Hepatocyte (in vitro differentiated cells): Measurements from ENCODE around the gene FBXL17. TPM values are rescaled to one million over a fixed set of nuclear protein-coding genes. Genes with fewer than 3 reads are reported as not detected.

Experiments used
- DNase-seq: peaks from one replicate; pipeline ENCODE4 v3.0.0-alpha.2; 2016; ENCODE audit warnings: low spot score
- H2AFZ ChIP-seq: fragments of 200-600 bp; sonication (generic); 2 replicates; pipeline ENCODE4 v1.6.0; 2016; ENCODE audit warnings: antibody characterized with exemption, mild to moderate bottlenecking
- H3K27ac ChIP-seq: fragments of 200-600 bp; sonication (generic); 2 replicates; pipeline ENCODE4 v1.5.1; 2016; ENCODE audit warnings: mild to moderate bottlenecking
- H3K27me3 ChIP-seq: fragments of 200-600 bp; sonication (generic); 2 replicates; pipeline ENCODE4 v1.6.1; 2016
- H3K36me3 ChIP-seq: fragments of 200-600 bp; sonication (generic); replicated peaks from 2 replicates; pipeline ENCODE4 v1.5.1; 2016; ENCODE audit warnings: low read depth; ENCODE audit not compliant: insufficient read depth
- H3K4me1 ChIP-seq: fragments of 200-600 bp; sonication (generic); 2 replicates; pipeline ENCODE4 v1.5.1; 2016; ENCODE audit warnings: mild to moderate bottlenecking, moderate library complexity; ENCODE audit not compliant: insufficient read depth
- H3K4me2 ChIP-seq: fragments of 200-600 bp; sonication (generic); 2 replicates; pipeline ENCODE4 v1.6.0; 2016
- H3K4me3 ChIP-seq: fragments of 200-600 bp; sonication (generic); 2 replicates; pipeline ENCODE4 v1.5.1; 2016; ENCODE audit warnings: mild to moderate bottlenecking
- H3K79me2 ChIP-seq: fragments of 200-600 bp; sonication (generic); 2 replicates; pipeline ENCODE4 v1.6.0; 2017; ENCODE audit warnings: mild to moderate bottlenecking
- H3K9me2 ChIP-seq: fragments of 200-600 bp; sonication (generic); replicated peaks from 2 replicates; pipeline ENCODE4 v1.6.0; 2017; ENCODE audit warnings: mild to moderate bottlenecking; ENCODE audit not compliant: insufficient read depth
- H3K9me3 ChIP-seq: fragments of 200-600 bp; sonication (generic); 2 replicates; pipeline ENCODE4 v1.5.1; 2016; ENCODE audit warnings: low read depth, mild to moderate bottlenecking
- H4K20me1 ChIP-seq: fragments of 200-600 bp; sonication (generic); 2 replicates; pipeline ENCODE4 v1.6.0; 2016; ENCODE audit warnings: mild to moderate bottlenecking; ENCODE audit not compliant: insufficient read depth, poor library complexity, severe bottlenecking
- EZH2 ChIP-seq: fragments of 200-600 bp; sonication (generic); IDR thresholded peaks from 2 replicates; pipeline ENCODE4 v1.6.1; 2016; ENCODE audit warnings: antibody characterized with exemption, mild to moderate bottlenecking, borderline replicate concordance
- EZH2phosphoT487 ChIP-seq: fragments of 200-600 bp; sonication (generic); IDR thresholded peaks from one replicate; pipeline ENCODE4 v1.6.1; 2018; ENCODE audit warnings: antibody characterized with exemption, mild to moderate bottlenecking, low read depth, moderate library complexity; ENCODE audit not compliant: unreplicated experiment, severe bottlenecking
- WGBS: methylation state at CpG from one replicate; pipeline ENCODE4 v1.1.6; 2016; ENCODE audit warnings: low lambda C conversion rate; ENCODE audit errors: missing lambda C conversion rate; 5-methylcytosine and 5-hydroxymethylcytosine counted together
- polyA plus RNA-seq: library from polyadenylated mRNA; unstranded; fragments of >200 nt; fragmentation: Nextera tagmentation; extraction: Ambion mirVana; gene quantifications from 2 replicates; pipeline ENCODE4 v1.2.1, GENCODE V29; 2016
- total RNA-seq: library from RNA; depleted of rRNA; stranded (reverse); fragments of >200 nt; gene quantifications from 2 replicates; pipeline ENCODE4 v1.2.3, GENCODE V29; 2014
- TF ChIP-seq, protein P1 (sequence below): fragments of 200-600 bp; sonication (generic); IDR thresholded peaks from 2 replicates; pipeline ENCODE4 v1.5.1; 2016; ENCODE audit warnings: antibody characterized with exemption, mild to moderate bottlenecking; ENCODE audit not compliant: poor library complexity

Gene FBXL17
- total and polyA plus RNA-seq, 2 experiments from 2014 or later, result 12.5 to 18.2 TPM

DNA sequence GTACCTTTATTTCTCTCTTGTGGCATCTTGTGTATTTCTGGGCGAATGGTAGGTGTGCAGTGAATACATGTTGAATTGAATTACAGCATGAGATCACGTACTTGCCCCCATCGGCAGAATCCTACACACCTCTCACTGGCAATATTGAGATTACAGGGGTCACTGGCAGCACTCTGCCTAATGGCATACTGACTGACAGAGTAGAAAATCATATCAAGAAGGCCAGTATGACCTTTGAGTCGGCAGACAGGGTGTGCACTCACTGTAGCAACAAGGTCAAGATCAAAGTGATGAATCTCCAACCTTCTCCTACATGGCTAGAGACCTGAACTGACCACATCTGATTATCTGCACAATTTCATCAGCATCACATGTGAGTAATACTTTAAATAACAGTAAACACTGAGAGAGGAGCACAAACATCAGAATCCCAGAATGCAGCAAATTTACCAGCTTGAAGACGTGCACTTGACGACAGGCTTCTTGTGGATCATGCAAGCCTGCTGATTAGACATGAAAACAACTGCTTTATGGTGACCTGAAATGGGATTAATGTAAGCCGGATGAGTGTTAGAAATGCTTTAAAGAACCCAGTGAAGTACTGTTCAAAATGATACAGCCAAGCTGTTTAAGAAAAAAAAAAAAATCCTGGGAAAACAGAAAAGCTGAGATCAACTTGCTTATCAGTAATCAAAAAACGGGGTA is 444.1 kb downstream of the FBXL17 start:
- no peak overlapping the region for H3K4me2 ChIP-seq
- H3K36me3 ChIP-seq, result no peaks in the 10 kb centered on the region
- DNase-seq, result peak; percentile 14
- H3K27me3 ChIP-seq, result no peaks in the 10 kb centered on the region
- no peaks in the 10 kb centered on the region for H4K20me1 ChIP-seq
- H2AFZ ChIP-seq, result no peak overlapping the region
- no peaks in the 10 kb centered on the region for H3K79me2 ChIP-seq
- H3K27ac ChIP-seq, result no peak overlapping the region
- no peak overlapping the region for H3K4me3 ChIP-seq
- TF ChIP-seq, protein P1, sequence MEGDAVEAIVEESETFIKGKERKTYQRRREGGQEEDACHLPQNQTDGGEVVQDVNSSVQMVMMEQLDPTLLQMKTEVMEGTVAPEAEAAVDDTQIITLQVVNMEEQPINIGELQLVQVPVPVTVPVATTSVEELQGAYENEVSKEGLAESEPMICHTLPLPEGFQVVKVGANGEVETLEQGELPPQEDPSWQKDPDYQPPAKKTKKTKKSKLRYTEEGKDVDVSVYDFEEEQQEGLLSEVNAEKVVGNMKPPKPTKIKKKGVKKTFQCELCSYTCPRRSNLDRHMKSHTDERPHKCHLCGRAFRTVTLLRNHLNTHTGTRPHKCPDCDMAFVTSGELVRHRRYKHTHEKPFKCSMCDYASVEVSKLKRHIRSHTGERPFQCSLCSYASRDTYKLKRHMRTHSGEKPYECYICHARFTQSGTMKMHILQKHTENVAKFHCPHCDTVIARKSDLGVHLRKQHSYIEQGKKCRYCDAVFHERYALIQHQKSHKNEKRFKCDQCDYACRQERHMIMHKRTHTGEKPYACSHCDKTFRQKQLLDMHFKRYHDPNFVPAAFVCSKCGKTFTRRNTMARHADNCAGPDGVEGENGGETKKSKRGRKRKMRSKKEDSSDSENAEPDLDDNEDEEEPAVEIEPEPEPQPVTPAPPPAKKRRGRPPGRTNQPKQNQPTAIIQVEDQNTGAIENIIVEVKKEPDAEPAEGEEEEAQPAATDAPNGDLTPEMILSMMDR, result no peak
- TF ChIP-seq EZH2, result no peak
- no peak for TF ChIP-seq EZH2phosphoT487
- no peaks in the 10 kb centered on the region for H3K9me2 ChIP-seq
- no peaks in the 10 kb centered on the region for H3K9me3 ChIP-seq
- H3K4me1 ChIP-seq, result peaks cover 9% of the 10 kb centered on the region
- 60% methylated on average over 8 of the region's 8 CpGs for WGBS

DNA sequence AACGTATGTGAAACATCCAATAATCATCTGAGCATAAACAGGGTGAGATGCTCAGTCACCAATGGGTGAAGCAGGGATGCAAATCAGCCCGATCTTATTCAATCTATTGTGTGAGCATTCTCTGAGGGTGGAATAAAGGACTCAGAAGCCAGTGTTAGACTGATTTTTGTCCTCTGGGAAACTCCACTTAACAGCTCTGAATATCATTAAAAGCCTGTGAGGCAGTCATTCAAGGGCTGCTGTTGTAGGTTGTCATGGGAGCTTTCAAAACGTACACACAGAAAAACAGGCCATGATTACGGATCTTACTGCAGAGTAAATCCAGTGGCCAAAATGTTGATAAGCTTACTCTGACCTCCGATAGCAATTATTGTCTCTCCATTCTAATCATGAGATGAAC is 444.7 kb downstream of the FBXL17 start:
- WGBS, result 59% methylated on average over 5 of the region's 5 CpGs
- no peak overlapping the region for H2AFZ ChIP-seq
- H3K4me1 ChIP-seq, result peaks cover 9% of the 10 kb centered on the region
- H3K36me3 ChIP-seq, result no peaks in the 10 kb centered on the region
- H3K9me2 ChIP-seq, result no peaks in the 10 kb centered on the region
- DNase-seq, result peak; percentile 8
- no peak for TF ChIP-seq EZH2phosphoT487
- no peak for TF ChIP-seq EZH2
- TF ChIP-seq, protein P1, result no peak
- H3K27ac ChIP-seq, result no peak overlapping the region
- H4K20me1 ChIP-seq, result no peaks in the 10 kb centered on the region
- H3K4me3 ChIP-seq, result no peak overlapping the region
- no peaks in the 10 kb centered on the region for H3K9me3 ChIP-seq
- H3K4me2 ChIP-seq, result no peak overlapping the region
- H3K79me2 ChIP-seq, result no peaks in the 10 kb centered on the region
- no peaks in the 10 kb centered on the region for H3K27me3 ChIP-seq

DNA sequence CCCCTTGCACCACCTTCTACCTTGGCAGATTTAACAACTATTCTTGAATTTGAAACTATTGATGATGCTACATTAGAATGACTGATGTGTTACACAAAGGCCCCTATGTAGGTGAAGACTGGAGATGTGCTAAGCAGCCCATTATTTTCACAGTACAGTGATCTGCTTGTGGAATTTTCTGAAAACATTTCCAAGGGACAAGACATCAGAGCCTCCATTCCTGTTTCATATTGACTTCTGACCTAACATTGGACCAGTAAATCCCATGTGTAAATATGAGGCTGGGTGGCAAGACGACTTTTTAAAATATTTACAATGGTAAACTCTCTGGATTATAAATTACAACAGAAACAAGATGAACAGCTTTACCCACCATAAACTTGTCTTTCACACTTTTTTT is 445.4 kb downstream of the FBXL17 start:
- Histone ChIP-seq H3K4me2 (no peak overlapping the region), H3K27me3 (no peaks in the 10 kb centered on the region), H2AFZ (no peak overlapping the region), H3K36me3 (no peaks in the 10 kb centered on the region), H4K20me1 (no peaks in the 10 kb centered on the region), H3K79me2 (no peaks in the 10 kb centered on the region), H3K4me3 (no peak overlapping the region), H3K4me1 (peaks cover 9% of the 10 kb centered on the region), H3K9me2 (no peaks in the 10 kb centered on the region), H3K9me3 (no peaks in the 10 kb centered on the region), H3K27ac (no peak overlapping the region)
- 32% methylated on average over 1 of the region's 1 CpG for WGBS
- TF ChIP-seq EZH2 (no peak), EZH2phosphoT487 (no peak)
- TF ChIP-seq, protein P1, result no peak
- DNase-seq, result no peak
